ENCODE data around the gene TRMO. TPM values are rescaled to one million over a fixed set of nuclear protein-coding genes. Genes with fewer than 3 reads are reported as not detected.

TRMO gene
- total RNA-seq, 1 experiment from 2014 or later = 15.6 TPM

GRCh38 chr9:97930972-97931371, 8.7 kb upstream of the TRMO start:
- no peak for DNase-seq (ENCODE audit: low read depth in 1 of 2, low spot score in 2 of 2)
- H3K4me3 ChIP-seq = no peak overlapping the region
- peaks cover 41% of the 10 kb centered on the region for H3K27me3 ChIP-seq (replicated peaks)
- H3K4me1 ChIP-seq (replicated peaks) = no peaks in the 10 kb centered on the region
- H3K27ac ChIP-seq = no peak overlapping the region
- H3K36me3 ChIP-seq = no peaks in the 10 kb centered on the region
- H3K9me3 ChIP-seq (replicated peaks) = no peaks in the 10 kb centered on the region

GRCh38 chr9:97928986-97929604, 6.8 kb upstream of the TRMO start:
- Histone ChIP-seq H3K27ac (no peak overlapping the region), H3K9me3 (replicated peaks) (no peaks in the 10 kb centered on the region), H3K27me3 (replicated peaks) (peaks cover 34% of the 10 kb centered on the region), H3K36me3 (no peaks in the 10 kb centered on the region), H3K4me1 (replicated peaks) (no peaks in the 10 kb centered on the region), H3K4me3 (no peak overlapping the region)
- no peak for DNase-seq (ENCODE audit: low read depth in 1 of 2, low spot score in 2 of 2)

- Histone ChIP-seq H3K9me3 (replicated peaks) (no peaks in the 10 kb centered on the region), H3K4me3 (no peak overlapping the region), H3K27me3 (replicated peaks) (peaks cover 19% of the 10 kb centered on the region), H3K4me1 (replicated peaks) (peaks cover 8% of the 10 kb centered on the region; the same call in 1 of the 2 replicates), H3K27ac (no peak overlapping the region), H3K36me3 (no peaks in the 10 kb centered on the region)
- DNase-seq (ENCODE audit: low read depth in 1 of 2, low spot score in 2 of 2) = no peak
Measured at GRCh38 chr9:97925497-97926334, 3.4 kb upstream of the TRMO start.

GRCh38 chr9:97924386-97924785, 2.1 kb upstream of the TRMO start:
- peaks cover 8% of the 10 kb centered on the region for H3K27me3 ChIP-seq (replicated peaks)
- DNase-seq (ENCODE audit: low read depth in 1 of 2, low spot score in 2 of 2) = no peak
- H3K9me3 ChIP-seq (replicated peaks) = no peaks in the 10 kb centered on the region
- no peak overlapping the region for H3K4me3 ChIP-seq
- H3K27ac ChIP-seq = no peak overlapping the region
- peaks cover 8% of the 10 kb centered on the region; the same call in 1 of the 2 replicates for H3K4me1 ChIP-seq (replicated peaks)
- no peaks in the 10 kb centered on the region for H3K36me3 ChIP-seq

- H3K4me1 ChIP-seq (replicated peaks) = peaks cover 8% of the 10 kb centered on the region; the same call in 1 of the 2 replicates
- peak overlapping the region; percentile 20 for H3K4me3 ChIP-seq
- DNase-seq (ENCODE audit: low read depth in 1 of 2, low spot score in 2 of 2) = peak; percentile 61 to 75
- peaks cover 6% of the 10 kb centered on the region for H3K27me3 ChIP-seq (replicated peaks)
- H3K9me3 ChIP-seq (replicated peaks) = no peaks in the 10 kb centered on the region
- H3K27ac ChIP-seq = no peak overlapping the region
- no peaks in the 10 kb centered on the region for H3K36me3 ChIP-seq
Measured at GRCh38 chr9:97923529-97924108, 1.3 kb upstream of the TRMO start.

GRCh38 chr9:97919217-97919813, 3.0 kb downstream of the TRMO start:
- H3K36me3 ChIP-seq = peaks cover 3% of the 10 kb centered on the region; the same call in 1 of the 2 replicates
- no peaks in the 10 kb centered on the region for H3K27me3 ChIP-seq (replicated peaks)
- H3K4me3 ChIP-seq = no peak overlapping the region
- no peaks in the 10 kb centered on the region for H3K9me3 ChIP-seq (replicated peaks)
- DNase-seq (ENCODE audit: low read depth in 1 of 2, low spot score in 2 of 2) = no peak
- H3K27ac ChIP-seq = no peak overlapping the region
- peaks cover 8% of the 10 kb centered on the region; the same call in 1 of the 2 replicates for H3K4me1 ChIP-seq (replicated peaks)

GRCh38 chr9:97918611-97919010, 3.7 kb downstream of the TRMO start:
- H3K4me1 ChIP-seq (replicated peaks) = peaks cover 8% of the 10 kb centered on the region; the same call in 1 of the 2 replicates
- H3K9me3 ChIP-seq (replicated peaks) = no peaks in the 10 kb centered on the region
- H3K27me3 ChIP-seq (replicated peaks) = no peaks in the 10 kb centered on the region
- no peak overlapping the region for H3K4me3 ChIP-seq
- DNase-seq (ENCODE audit: low read depth in 1 of 2, low spot score in 2 of 2) = no peak
- peaks cover 3% of the 10 kb centered on the region for H3K36me3 ChIP-seq
- no peak overlapping the region for H3K27ac ChIP-seq

GRCh38 chr9:97911970-97912369, 10.3 kb downstream of the TRMO start:
- no peak for DNase-seq (ENCODE audit: low read depth in 1 of 2, low spot score in 2 of 2)
- no peaks in the 10 kb centered on the region for H3K27me3 ChIP-seq (replicated peaks)

GRCh38 chr9:97911528-97911927, 10.8 kb downstream of the TRMO start:
- H3K4me3 ChIP-seq = no peak overlapping the region
- no peak for DNase-seq (ENCODE audit: low read depth in 1 of 2, low spot score in 2 of 2)
- no peaks in the 10 kb centered on the region for H3K9me3 ChIP-seq (replicated peaks)
- H3K27ac ChIP-seq = no peak overlapping the region
- peaks cover 42% of the 10 kb centered on the region for H3K36me3 ChIP-seq
- no peaks in the 10 kb centered on the region for H3K27me3 ChIP-seq (replicated peaks)
- H3K4me1 ChIP-seq (replicated peaks) = no peaks in the 10 kb centered on the region

More at GRCh38 chr9:97911970-97912369, 10.3 kb downstream of the TRMO start:
- Histone ChIP-seq H3K27ac (no peak overlapping the region), H3K36me3 (peaks cover 42% of the 10 kb centered on the region), H3K9me3 (replicated peaks) (no peaks in the 10 kb centered on the region), H3K4me3 (no peak overlapping the region), H3K4me1 (replicated peaks) (no peaks in the 10 kb centered on the region)

- DNase-seq (ENCODE audit: low read depth in 1 of 2, low spot score in 2 of 2) = no peak
- Histone ChIP-seq H3K4me3 (no peak overlapping the region), H3K27ac (no peak overlapping the region), H3K4me1 (replicated peaks) (no peaks in the 10 kb centered on the region), H3K9me3 (replicated peaks) (no peaks in the 10 kb centered on the region), H3K36me3 (peaks cover 40% of the 10 kb centered on the region), H3K27me3 (replicated peaks) (no peaks in the 10 kb centered on the region)
Measured at GRCh38 chr9:97910357-97910756, 11.9 kb downstream of the TRMO start.

- H3K27ac ChIP-seq = no peak overlapping the region
- H3K27me3 ChIP-seq (replicated peaks) = no peaks in the 10 kb centered on the region
- no peaks in the 10 kb centered on the region for H3K9me3 ChIP-seq (replicated peaks)
- H3K4me3 ChIP-seq = no peak overlapping the region
- no peaks in the 10 kb centered on the region for H3K4me1 ChIP-seq (replicated peaks)
- no peak for DNase-seq (ENCODE audit: low read depth in 1 of 2, low spot score in 2 of 2)
- peaks cover 40% of the 10 kb centered on the region for H3K36me3 ChIP-seq
Measured at GRCh38 chr9:97908705-97909104, 13.6 kb downstream of the TRMO start.

- H3K36me3 ChIP-seq = peaks cover 38% of the 10 kb centered on the region
- H3K4me1 ChIP-seq (replicated peaks) = no peaks in the 10 kb centered on the region
- H3K9me3 ChIP-seq (replicated peaks) = no peaks in the 10 kb centered on the region
- H3K27ac ChIP-seq = no peak overlapping the region
- no peaks in the 10 kb centered on the region for H3K27me3 ChIP-seq (replicated peaks)
- DNase-seq (ENCODE audit: low read depth in 1 of 2, low spot score in 2 of 2) = no peak
- H3K4me3 ChIP-seq = no peak overlapping the region
Measured at GRCh38 chr9:97907632-97908031, 14.7 kb downstream of the TRMO start.

GRCh38 chr9:97907046-97907445, 15.3 kb downstream of the TRMO start:
- no peak overlapping the region for H3K4me3 ChIP-seq
- no peaks in the 10 kb centered on the region for H3K4me1 ChIP-seq (replicated peaks)
- H3K27ac ChIP-seq = no peak overlapping the region
- peaks cover 32% of the 10 kb centered on the region for H3K36me3 ChIP-seq
- H3K9me3 ChIP-seq (replicated peaks) = no peaks in the 10 kb centered on the region
- DNase-seq (ENCODE audit: low read depth in 1 of 2, low spot score in 2 of 2) = no peak
- no peaks in the 10 kb centered on the region for H3K27me3 ChIP-seq (replicated peaks)

Data from SJSA1 (cell line).